Hepatic stellate cell (primary cell): ENCODE results near the gene RIMKLB.
A peak's percentile ranks its signal among the peaks of the same experiment; 100 is the strongest.
"Not testable (repeated sequence)": the region's sequence is repeated elsewhere in the genome, so short reads cannot be mapped to it uniquely, and the experiment has no call there.

Experiments used
- DNase-seq: peaks from one replicate; pipeline ENCODE4 v3.0.0; 2011; ENCODE audit warnings: low spot score

Gene RIMKLB

DNA sequence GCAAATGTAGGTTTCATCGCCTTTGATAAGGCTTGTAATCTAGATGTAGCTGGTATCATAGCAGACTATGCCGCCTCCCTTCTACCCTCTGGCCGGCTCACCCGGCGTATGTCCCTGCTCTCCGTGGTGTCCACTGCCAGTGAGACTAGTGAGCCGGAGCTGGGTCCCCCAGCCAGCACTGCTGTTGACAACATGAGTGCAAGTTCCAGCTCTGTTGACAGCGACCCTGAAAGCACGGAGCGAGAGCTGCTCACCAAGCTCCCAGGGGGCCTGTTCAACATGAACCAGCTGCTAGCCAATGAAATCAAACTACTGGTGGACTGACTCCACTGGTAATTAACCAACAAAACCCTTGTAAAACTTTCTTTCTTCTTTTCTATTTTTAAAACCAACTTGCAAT is 75.7 kb downstream of the RIMKLB start:
- no peak for DNase-seq

DNA sequence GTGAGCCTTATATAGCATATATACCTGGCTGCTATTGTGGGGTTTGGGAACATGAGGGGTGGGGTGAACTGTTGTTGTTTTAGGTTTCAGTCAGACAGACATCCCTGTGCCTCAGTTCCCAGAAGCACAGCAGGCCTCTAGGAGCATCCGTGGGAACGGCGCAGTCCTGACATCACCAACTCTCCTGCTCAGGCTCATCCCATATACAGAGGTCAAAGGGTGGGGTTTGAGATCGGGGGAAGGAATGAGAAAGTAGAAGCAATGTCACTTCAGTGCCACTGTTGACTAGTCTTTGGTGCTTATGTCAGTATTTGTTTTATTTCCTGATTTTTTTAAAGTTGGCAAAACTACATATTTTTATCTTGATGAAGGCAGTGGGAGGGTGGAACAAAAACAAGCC is 81.5 kb downstream of the RIMKLB start:
- no peak for DNase-seq

DNA sequence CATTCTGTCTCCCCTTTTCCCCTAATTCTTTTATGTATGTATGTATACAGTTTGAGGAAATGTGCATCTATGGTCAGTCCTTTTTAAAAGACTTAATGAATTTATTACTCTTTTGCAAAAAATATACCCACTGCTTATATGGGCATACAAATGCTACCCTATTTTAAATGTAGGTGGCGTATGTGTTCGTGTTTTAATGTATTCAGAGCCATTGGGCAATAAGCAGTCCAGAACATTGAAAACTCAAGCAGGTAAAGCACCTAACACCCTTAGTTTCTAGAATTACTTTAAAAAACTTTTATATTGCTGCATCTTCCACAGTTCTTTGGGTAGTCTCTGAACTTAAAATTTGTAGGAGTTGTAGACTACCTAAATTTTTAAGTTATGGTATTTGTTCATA is 82.1 kb downstream of the RIMKLB start:
- DNase-seq, result no peak

DNA sequence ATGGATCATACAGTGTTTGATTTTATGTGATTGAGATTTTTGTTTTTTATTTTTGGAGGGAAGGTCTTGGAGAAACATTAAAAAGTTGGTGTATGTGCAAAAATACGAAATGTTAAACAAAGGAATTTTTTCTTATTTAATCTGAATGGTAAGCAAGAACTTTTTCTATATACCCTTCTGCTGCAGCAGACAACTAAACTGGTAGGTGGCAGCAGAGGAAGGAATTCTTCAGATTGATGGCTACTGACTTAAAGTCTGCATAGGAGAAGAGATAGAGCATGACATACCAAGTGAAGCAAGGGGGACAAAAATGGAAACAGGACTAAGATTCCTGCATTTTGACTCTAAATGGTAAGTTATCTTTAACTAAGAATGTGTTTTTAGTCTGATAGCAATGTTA is 82.6 kb downstream of the RIMKLB start:
- DNase-seq, result peak; percentile 38

DNA sequence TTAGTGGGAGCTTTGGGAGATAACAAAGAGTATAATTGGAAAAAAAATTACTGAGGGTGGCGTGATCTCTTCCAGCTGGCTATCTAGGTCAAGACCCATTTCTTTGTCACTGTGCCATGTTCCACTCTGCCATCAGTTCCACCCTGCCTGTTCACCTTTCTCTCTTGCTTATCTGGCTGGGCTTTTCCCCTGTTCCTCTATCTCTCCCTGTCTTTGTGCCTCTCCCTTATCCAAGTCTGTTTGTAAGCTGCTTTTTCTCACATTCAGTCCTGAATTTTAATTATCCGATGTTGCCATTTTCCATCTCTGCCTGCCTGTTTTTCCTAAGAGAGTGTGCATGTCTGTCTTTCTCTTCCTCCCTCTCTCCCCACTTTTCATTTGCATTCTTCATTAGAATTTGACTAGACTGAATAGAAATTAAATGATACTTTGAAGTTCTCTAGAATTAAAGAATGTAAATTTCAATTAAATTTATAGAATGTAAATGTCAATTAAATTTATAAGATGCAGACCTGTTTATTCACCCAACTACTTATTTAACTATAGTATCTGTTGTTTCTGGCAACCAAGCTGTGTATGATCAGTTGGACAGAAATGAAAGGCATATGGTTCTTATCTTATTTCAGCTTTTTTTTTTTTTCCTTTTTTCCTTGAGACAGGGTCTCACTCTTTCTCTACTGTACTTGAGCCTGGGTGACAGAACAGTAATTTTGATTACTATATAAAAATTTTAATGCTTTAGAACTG is 83.8 kb downstream of the RIMKLB start:
- no peak for DNase-seq

DNA sequence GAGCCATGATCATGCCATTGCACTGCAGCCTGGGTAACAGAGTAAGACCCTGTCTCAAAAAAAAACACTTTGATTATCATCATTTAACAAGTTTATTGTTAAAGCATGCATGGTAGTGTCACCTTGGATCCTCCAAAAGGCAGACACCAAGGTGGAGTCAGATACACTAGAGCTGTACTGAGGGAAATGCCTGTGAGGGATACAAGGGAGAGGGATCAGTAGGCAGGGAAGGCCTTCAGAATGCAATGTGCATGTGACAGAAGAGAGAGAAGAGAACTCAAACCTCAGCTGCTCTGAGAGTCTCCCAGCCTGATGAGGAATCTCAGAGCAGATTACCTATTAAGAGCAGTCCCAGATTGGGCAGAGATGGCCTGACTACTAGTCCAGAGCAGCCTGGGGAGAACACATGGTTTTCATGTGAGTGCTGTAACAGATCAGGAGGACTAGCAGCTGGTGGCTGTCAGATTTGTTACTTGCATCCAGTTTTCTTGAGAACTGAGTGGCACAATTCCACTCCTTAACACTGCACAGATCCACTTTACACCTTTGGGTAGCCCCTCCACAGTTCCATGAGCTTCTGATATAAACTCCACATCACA is 86.6 kb downstream of the RIMKLB start:
- no peak for DNase-seq

DNA sequence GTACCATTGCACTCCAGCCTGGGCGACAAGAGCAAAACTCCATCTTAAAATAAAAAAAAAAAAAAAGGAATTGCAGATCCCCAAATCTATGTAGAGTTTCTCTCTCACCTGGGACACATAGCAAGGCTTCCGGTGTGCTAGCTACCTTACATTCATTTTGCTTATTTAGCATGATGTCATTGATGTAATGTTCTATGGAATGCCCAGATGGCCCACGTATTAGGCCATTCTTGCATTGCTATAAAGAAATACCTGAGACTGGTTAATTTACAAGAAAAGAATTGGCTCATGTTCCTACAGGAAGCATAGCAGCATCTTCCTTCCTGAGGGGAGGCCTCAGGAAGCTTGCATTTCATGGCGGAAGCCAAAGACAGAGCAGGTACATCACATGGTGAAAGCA is 87.7 kb downstream of the RIMKLB start:
- no peak for DNase-seq

DNA sequence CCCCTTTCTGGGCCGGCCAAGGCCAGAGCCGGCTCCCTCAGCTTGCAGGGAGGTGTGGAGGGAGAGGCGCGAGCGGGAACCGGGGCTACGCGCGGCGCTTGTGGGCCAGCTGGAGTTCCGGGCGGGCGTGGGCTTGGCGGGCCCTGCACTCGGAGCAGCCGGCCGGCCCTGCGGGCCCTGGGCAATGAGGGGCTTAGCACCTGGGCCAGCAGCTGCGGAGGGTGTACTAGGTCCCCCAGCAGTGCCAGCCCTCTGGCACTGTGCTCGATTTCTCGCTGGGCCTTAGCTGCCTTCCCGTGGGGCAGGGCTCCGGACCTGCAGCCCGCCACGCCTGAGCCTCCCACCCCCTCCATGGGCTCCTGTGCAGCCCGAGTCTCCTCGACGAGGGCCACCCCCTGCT is 89.4 kb downstream of the RIMKLB start:
- DNase-seq, result not testable (repeated sequence)

DNA sequence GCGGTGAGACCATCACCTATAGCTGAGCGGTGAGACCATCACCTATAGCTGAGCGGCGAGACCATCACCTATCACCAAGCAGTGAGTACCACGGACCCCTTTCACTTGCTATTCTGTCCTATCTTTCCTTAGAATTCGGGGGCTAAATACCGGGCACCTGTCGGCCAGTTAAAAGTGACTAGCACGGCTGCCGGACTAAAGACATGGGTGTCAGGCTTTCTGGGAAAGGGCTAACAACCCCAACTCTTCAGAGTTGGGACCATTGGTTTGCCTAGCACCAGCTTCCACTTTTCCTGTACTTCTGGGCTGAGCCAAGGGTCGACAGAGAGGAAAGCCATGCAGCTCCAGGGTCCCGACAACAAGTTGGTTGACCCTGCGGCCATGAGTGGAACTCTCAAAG is 90.9 kb downstream of the RIMKLB start:
- not testable (repeated sequence) for DNase-seq

DNA sequence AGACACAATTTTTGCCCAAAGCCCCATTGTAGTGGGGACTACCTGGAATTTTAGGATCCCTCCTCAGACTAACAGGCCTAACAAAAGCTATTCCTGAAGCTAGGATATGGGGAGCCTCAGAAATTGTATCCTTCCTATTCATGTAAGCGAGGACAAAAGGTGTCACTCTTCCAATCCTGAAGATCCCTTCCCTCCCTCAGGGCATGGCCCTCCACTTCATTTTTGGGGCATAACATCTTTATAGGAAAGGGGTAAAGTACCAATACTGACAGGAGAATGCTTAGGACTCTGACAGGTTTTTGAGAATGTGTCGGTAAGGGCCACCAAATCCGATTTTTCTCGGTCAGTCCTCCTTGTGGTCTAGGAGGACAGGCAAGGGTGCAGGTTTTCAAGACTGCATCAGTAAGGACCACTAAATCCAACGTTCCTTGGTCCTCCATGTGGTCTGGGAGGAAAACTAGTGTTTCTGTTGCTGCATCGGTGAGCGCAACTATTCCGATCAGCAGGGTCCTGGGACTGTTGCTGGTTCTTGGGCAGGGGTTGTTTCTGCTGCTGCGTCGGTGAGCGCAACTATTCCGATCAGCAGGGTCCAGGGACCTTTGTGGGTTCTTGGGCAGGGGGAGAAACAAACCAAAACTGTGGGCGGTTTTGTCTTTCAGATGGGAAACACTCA is 91.7 kb downstream of the RIMKLB start:
- not testable (repeated sequence) for DNase-seq

DNA sequence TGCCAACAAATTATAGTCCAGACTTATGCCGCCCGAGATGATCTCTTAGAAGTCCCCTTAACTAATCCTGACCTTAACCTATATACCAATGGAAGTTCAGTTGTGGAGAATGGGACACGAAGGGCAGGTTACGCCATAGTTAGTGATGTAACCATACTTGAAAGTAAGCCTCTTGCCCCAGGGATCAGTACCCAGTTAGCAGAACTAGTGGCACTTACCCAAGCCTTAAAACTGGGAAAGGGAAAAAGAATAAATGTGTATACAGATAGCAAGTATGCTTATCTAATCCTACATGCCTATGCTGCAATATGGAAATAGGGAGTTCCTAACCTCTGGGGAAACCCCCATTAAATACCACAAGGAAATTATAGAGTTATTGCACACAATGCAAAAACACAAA is 95.4 kb downstream of the RIMKLB start:
- DNase-seq, result not testable (repeated sequence)

DNA sequence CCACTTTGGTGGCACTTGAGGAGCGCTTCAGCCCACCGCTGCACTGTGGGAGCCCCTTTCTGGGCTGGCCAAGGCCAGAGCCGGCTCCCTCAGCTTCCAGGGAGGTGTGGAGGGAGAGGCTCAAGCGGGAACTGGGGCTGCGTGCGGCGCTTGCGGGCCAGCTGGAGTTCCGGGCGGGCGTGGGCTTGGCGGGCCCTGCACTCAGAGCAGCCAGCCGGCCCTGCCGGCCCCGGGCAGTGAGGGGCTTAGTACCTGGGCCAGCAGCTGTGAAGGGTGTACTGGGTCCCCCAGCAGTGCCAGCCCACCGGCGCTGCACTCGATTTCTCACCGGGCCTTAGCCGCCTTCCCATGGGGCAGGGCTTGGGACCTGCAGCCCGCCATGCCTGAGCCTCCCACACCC is 96.8 kb downstream of the RIMKLB start:
- not testable (repeated sequence) for DNase-seq

DNA sequence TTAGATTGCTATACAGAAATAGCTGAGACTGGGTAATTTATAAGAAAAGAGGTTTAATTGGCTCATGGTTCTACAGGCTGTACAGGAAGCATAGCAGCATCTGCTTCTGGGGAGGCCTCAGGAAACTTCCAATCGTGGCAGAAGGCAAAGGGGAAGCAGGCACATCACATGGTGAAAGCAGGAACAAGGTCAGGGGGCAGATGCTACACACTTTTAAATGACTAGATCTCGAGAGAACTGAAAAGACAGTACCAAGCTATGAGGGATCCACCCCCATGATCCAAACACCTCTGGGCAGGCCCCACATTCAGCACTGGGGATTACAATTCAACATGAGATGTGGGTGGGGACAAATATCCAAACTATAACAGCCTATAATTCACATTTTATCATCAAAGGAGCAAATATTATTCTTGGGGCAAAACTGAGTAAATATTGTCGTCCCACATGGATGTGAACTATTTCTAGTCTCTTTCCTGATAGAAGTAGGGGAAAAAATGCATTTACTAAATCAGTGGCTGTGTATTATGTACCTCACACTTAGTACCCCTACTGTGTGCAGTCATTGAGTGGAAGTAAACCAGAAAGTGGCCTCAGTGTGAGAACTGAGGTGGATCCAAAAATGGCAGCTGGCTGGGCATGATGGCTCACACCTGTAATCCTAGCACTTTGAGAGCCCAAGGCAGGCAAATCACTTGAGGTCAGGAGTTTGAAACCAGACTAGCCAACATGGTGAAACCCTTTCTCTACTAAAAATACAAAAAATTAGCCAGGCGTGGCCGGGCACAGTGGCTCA is 99.2 kb downstream of the RIMKLB start:
- DNase-seq, result no peak

DNA sequence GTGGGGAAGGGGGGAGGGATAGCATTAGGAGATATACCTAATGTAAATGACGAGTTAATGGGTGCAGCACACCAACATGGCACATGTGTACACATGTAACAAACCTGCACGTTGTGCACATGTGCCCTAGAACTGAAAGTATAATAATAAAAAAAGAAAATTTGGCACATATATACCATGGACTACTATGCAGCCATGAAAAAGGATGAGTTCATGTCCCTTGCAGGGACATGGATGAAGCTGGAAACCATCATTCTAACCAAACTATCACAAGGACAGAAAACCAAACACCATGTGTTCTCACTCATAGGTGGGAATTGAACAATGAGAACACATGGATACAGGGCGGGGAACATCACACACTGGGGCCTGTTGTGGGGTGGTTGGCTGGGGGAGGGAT is 103.4 kb downstream of the RIMKLB start:
- not testable (repeated sequence) for DNase-seq

DNA sequence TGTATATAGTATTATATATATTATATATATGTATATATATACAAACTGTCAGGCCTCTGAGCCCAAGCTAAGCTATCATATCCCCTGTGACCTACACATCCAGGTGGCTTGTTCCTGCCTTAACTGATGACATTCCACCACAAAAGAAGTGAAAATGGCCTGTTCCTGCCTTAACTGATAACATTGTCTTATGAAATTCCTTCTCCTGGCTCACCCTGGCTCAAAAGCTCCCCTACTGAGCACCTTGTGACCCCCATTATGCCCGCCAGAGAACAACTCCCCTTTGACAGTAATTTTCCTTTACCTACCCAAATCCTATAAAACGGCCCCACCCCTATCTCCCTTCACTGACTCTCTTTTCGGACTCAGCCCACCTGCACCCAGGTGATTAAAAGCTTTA is 107.0 kb downstream of the RIMKLB start:
- DNase-seq, result not testable (repeated sequence)

DNA sequence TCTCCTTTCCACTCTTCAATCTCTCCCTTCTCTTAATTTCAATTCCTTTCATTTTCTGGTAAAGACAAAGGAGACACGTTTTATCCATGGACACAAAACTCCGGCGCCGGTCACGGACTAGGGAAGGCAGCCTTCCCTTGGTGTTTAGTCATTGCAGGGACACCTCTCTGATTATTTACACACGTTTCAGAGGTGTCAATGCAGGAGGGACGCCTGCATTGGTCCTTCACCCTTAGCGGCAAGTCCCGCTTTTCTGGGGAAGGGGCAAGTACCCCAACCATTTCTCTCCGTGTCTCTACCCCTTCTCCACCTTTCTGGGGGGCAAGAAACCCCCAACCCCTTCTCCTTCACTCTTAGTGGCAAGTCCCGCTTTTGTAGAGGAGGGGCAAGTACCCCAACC is 107.7 kb downstream of the RIMKLB start:
- not testable (repeated sequence) for DNase-seq

DNA sequence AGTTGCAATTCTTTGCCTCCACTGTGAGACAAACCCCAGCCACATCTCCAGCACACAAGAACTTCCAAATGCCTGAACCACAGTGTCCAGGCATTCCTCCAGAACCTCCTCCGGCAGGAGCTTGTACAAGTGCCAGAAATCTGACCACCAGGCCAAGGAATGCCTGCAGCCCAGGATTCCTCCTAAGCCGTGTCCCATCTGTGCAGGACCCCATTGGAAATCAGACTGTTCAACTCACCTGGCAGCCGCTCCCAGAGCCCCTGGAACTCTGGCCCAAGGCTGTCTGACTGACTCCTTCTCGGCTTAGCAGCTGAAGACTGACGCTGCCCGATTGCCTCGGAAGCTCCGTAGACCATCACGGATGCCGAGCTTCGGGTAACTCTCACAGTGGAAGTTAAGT is 109.3 kb downstream of the RIMKLB start:
- not testable (repeated sequence) for DNase-seq

DNA sequence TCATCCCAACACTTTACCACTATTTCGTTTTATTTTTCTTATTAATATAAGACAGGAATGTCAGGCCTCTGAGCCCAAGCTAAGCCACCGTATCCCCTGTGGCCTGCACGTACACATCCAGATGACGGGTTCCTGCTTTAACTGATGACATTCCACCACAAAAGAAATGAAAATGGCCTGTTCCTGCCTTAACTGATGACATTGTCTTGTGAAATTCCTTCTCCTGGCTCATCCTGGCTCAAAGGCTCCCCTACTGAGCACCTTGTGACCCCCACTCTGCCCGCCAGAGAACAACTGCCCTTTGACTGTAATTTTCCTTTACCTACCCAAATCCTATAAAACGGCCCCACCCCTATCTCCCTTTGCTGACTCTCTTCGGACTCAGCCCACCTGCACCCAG is 112.3 kb downstream of the RIMKLB start:
- DNase-seq, result not testable (repeated sequence)

DNA sequence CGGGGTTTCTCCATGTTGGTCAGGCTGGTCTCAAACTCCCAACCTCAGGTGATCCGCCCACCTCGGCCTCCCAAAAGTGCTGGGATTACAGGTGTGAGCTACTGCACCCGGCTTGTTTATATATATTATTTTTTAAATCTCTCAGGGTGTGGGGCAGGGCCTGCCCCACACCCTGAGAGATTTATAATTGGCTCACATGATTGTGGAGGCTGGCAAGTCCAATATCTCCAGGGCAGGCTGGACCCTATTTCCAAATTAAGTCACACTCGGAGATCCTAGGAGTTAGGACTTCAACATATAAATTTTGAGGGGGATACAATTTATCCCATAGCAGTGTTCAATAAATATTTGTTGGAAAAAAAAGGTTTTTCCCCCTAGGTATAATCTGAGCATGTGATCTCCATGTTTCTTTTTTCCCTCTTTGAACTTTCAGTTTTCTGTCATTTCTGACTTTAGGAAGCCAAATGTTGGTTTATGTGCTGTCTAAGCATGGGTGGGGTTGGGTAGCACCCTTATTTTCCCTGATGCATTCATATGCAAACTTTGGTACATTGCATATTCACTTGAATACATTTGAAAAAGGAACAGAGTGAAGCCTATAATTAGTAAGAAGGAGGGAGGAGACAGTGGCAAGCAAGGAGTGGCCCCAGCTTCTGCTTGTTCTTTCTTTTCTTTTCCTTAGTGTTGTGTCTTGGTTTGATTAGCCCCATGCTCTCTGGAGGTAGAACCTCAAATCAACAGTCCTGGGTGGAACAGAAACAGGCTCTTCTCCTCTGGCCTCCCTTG is 116.0 kb downstream of the RIMKLB start:
- no peak for DNase-seq

DNA sequence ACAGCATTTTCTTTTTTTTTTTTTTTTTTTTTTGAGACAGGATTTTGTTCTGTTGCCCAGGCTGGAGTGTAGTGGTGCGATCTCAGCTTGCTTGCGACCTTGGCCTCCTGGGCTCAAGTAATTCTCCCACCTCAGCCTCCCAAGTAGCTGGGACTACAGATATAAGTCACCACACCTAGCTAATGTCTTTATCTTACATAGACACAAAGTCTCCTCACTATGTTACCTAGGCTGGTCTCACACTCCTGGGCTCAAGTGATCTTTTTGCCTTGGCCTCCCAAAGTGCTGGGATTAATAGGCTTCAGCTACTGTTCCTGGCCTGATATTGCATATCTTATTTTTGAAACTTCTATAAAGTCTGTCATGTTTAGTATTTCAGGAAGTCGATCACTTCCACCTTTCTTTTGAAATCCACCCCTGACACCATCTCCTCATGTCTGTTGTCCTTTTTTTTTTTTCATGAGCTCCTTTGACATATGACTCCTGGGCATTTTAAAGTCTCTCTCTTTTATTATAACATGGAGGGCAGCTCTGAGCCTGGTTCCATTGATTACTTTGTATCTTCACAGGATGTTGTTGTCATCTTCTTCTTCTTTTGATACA is 118.8 kb downstream of the RIMKLB start:
- no peak for DNase-seq

DNA sequence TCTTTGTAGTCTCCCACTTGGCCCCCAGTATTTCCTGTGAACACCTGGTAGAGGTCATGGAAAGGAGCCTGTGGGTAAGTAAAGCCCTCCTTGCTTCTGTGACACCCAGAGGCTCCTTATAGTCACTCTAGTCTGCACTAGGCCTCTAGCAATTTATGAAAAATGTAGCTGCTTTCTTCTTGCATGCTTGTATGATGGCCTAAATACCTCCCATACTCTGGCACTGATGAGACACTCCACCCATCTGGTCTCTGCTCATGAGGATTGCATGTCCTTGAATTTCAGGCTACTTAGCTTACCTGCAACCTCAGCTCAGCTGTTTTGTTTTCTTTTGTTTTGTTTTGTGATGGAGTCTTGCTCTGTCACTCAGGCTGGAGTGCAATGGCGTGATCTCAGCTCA is 120.1 kb downstream of the RIMKLB start:
- no peak for DNase-seq
